Rectal smooth muscle tissue (tissue), 1 donor: ENCODE results near the gene GPRIN1.

Experiments used
- H3K27ac ChIP-seq: one replicate; pipeline ENCODE4 v1.7.0; 2013; ENCODE audit warnings: low read depth, low read length, inconsistent platforms
- H3K27me3 ChIP-seq: one replicate; pipeline ENCODE4 v1.7.0; 2013; ENCODE audit warnings: low read length; ENCODE audit not compliant: control insufficient read depth, insufficient read depth
- H3K36me3 ChIP-seq: one replicate; pipeline ENCODE4 v1.7.0; 2013; ENCODE audit warnings: low read length; ENCODE audit not compliant: control insufficient read depth, insufficient read depth
- H3K4me1 ChIP-seq: one replicate; pipeline ENCODE4 v1.7.0; 2013; ENCODE audit warnings: low read length; ENCODE audit not compliant: control insufficient read depth, insufficient read depth
- H3K4me3 ChIP-seq: one replicate; pipeline ENCODE4 v1.7.0; 2013; ENCODE audit warnings: low read length
- H3K9ac ChIP-seq: one replicate; pipeline ENCODE4 v1.7.0; 2013; ENCODE audit warnings: low read length

Gene GPRIN1

GRCh38 chr5:176626876-176627236 is 16.9 kb upstream of the GPRIN1 start:
- peaks cover 51% of the 10 kb centered on the region for H3K27me3 ChIP-seq
- H3K9ac ChIP-seq = no peak overlapping the region
- no peaks in the 10 kb centered on the region for H3K36me3 ChIP-seq
- H3K4me3 ChIP-seq = no peak overlapping the region
- H3K4me1 ChIP-seq = no peaks in the 10 kb centered on the region
- H3K27ac ChIP-seq = no peak overlapping the region

- H3K4me3 ChIP-seq = no peak overlapping the region
- no peaks in the 10 kb centered on the region for H3K4me1 ChIP-seq
- H3K27ac ChIP-seq = no peak overlapping the region
- no peak overlapping the region for H3K9ac ChIP-seq
- peaks cover 51% of the 10 kb centered on the region for H3K27me3 ChIP-seq
- H3K36me3 ChIP-seq = no peaks in the 10 kb centered on the region
Measured at GRCh38 chr5:176625966-176626875, 16.3 kb upstream of the GPRIN1 start.

GRCh38 chr5:176625512-176625911 is 15.6 kb upstream of the GPRIN1 start:
- Histone ChIP-seq H3K36me3 (no peaks in the 10 kb centered on the region), H3K9ac (no peak overlapping the region), H3K27me3 (peaks cover 51% of the 10 kb centered on the region), H3K4me3 (no peak overlapping the region), H3K27ac (no peak overlapping the region), H3K4me1 (no peaks in the 10 kb centered on the region)

- Histone ChIP-seq H3K27me3 (peaks cover 51% of the 10 kb centered on the region), H3K9ac (no peak overlapping the region), H3K4me1 (no peaks in the 10 kb centered on the region), H3K27ac (no peak overlapping the region), H3K36me3 (no peaks in the 10 kb centered on the region), H3K4me3 (no peak overlapping the region)
Measured at GRCh38 chr5:176624938-176625337, 15.0 kb upstream of the GPRIN1 start.

- Histone ChIP-seq H3K27me3 (peaks cover 50% of the 10 kb centered on the region), H3K9ac (no peak overlapping the region), H3K4me1 (no peaks in the 10 kb centered on the region), H3K4me3 (no peak overlapping the region), H3K36me3 (no peaks in the 10 kb centered on the region), H3K27ac (no peak overlapping the region)
Measured at GRCh38 chr5:176624142-176624541, 14.2 kb upstream of the GPRIN1 start.

- no peaks in the 10 kb centered on the region for H3K4me1 ChIP-seq
- H3K27ac ChIP-seq = no peak overlapping the region
- H3K9ac ChIP-seq = no peak overlapping the region
- H3K36me3 ChIP-seq = no peaks in the 10 kb centered on the region
- no peak overlapping the region for H3K4me3 ChIP-seq
- peaks cover 44% of the 10 kb centered on the region for H3K27me3 ChIP-seq
Measured at GRCh38 chr5:176621661-176622079, 11.7 kb upstream of the GPRIN1 start.

GRCh38 chr5:176620333-176620981 is 10.5 kb upstream of the GPRIN1 start:
- no peaks in the 10 kb centered on the region for H3K36me3 ChIP-seq
- H3K4me3 ChIP-seq = peak overlapping the region; percentile 21
- no peaks in the 10 kb centered on the region for H3K4me1 ChIP-seq
- H3K9ac ChIP-seq = no peak overlapping the region
- H3K27me3 ChIP-seq = peaks cover 43% of the 10 kb centered on the region
- no peak overlapping the region for H3K27ac ChIP-seq

- Histone ChIP-seq H3K27ac (no peak overlapping the region), H3K9ac (no peak overlapping the region), H3K27me3 (peaks cover 39% of the 10 kb centered on the region), H3K4me3 (peak overlapping the region; percentile 24), H3K4me1 (no peaks in the 10 kb centered on the region), H3K36me3 (no peaks in the 10 kb centered on the region)
Measured at GRCh38 chr5:176619569-176620332, 9.8 kb upstream of the GPRIN1 start.

- H3K9ac ChIP-seq = no peak overlapping the region
- H3K36me3 ChIP-seq = no peaks in the 10 kb centered on the region
- no peak overlapping the region for H3K27ac ChIP-seq
- H3K4me1 ChIP-seq = no peaks in the 10 kb centered on the region
- H3K27me3 ChIP-seq = peaks cover 39% of the 10 kb centered on the region
- H3K4me3 ChIP-seq = no peak overlapping the region
Measured at GRCh38 chr5:176619203-176619568, 9.2 kb upstream of the GPRIN1 start.

GRCh38 chr5:176618783-176619182 is 8.8 kb upstream of the GPRIN1 start:
- Histone ChIP-seq H3K27me3 (peaks cover 39% of the 10 kb centered on the region), H3K4me3 (no peak overlapping the region), H3K36me3 (no peaks in the 10 kb centered on the region), H3K9ac (no peak overlapping the region), H3K27ac (no peak overlapping the region), H3K4me1 (no peaks in the 10 kb centered on the region)

- Histone ChIP-seq H3K36me3 (no peaks in the 10 kb centered on the region), H3K9ac (no peak overlapping the region), H3K27ac (no peak overlapping the region), H3K4me3 (no peak overlapping the region), H3K4me1 (no peaks in the 10 kb centered on the region), H3K27me3 (peaks cover 39% of the 10 kb centered on the region)
Measured at GRCh38 chr5:176616511-176616910, 6.6 kb upstream of the GPRIN1 start.

GRCh38 chr5:176614805-176615478 is 5.0 kb upstream of the GPRIN1 start:
- no peak overlapping the region for H3K9ac ChIP-seq
- no peaks in the 10 kb centered on the region for H3K4me1 ChIP-seq
- no peak overlapping the region for H3K4me3 ChIP-seq
- no peak overlapping the region for H3K27ac ChIP-seq
- peaks cover 30% of the 10 kb centered on the region for H3K27me3 ChIP-seq
- H3K36me3 ChIP-seq = no peaks in the 10 kb centered on the region
